ENCODE measurements around the gene ARF1. TPM values are rescaled to one million over a fixed set of nuclear protein-coding genes. Genes with fewer than 3 reads are reported as not detected.

Gene ARF1
- total RNA-seq, 1 donor from 2014 or later, result 361 TPM

- DNase-seq (ENCODE audit: low spot score), result no peak
These were observed 64.7 kb downstream of the ARF1 start for GRCh38 chr1:228147151-228147693.

GRCh38 chr1:228147768-228148167 lies 65.3 kb downstream of the ARF1 start:
- DNase-seq (ENCODE audit: low spot score), result no peak

DNA sequence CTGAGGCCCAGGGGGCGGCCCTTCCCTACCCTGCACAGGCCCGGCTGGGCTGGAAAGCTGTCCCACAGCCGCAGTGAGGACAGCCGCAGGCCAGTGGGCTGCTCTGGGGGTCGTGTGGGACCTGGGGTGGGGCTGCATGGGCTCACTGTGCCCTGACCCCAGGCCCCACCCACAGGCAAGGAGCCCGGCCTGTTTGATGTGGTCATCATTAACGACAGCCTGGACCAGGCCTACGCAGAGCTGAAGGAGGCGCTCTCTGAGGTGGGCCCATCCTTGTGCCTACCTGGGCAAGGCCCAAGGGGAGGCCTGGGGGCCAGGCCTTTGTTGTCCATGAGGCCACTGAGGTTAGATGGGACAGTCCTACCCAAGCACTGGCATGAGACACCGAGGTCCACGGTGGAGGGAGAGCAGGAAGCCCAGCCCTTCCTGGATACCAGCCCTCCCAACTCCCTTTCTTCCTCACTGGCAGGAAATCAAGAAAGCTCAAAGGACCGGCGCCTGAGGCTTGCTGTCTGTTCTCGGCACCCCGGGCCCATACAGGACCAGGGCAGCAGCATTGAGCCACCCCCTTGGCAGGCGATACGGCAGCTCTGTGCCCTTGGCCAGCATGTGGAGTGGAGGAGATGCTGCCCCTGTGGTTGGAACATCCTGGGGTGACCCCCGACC lies 65.8 kb downstream of the ARF1 start:
- peak; percentile 49 for DNase-seq (ENCODE audit: low spot score)

Other genes with a start within 250 kb of the ARF1 start
- 2.7 TPM for gene WNT9A, start 134.8 kb upstream of the ARF1 start, total RNA-seq
- 0.21 TPM for gene WNT3A, start 75.7 kb upstream of the ARF1 start, total RNA-seq
- gene C1orf35, start 20.6 kb downstream of the ARF1 start, total RNA-seq, result 16.5 TPM
- gene MRPL55, start 26.6 kb downstream of the ARF1 start, total RNA-seq, result 43.7 TPM
- gene GUK1, start 57.6 kb downstream of the ARF1 start, total RNA-seq, result 182 TPM
- 3.9 TPM for gene GJC2, start 67.2 kb downstream of the ARF1 start, total RNA-seq
- 11.5 TPM for gene IBA57, start 83.1 kb downstream of the ARF1 start, total RNA-seq
- gene OBSCN, start 125.3 kb downstream of the ARF1 start, total RNA-seq, result 42.2 TPM